ENCODE data around the gene LENG8. TPM values are rescaled to one million over a fixed set of nuclear protein-coding genes. Genes with fewer than 3 reads are reported as not detected.

The LENG8 gene
- total and polyA plus RNA-seq, 4 experiments from 2014 or later: 3.1 to 565 (median 273) TPM

GRCh38 chr19:54457773-54458647, 9.0 kb downstream of the LENG8 start:
- H3K36me3 Mint-ChIP-seq: peaks cover 49 to 67% of the 10 kb centered on the region in 2 donors
- intact Hi-C loops (cut with micrococcal nuclease): no loop called here
- Histone ChIP-seq H3K27me3 (ENCODE audit: insufficient read depth, low read length) (no peaks in the 10 kb centered on the region), H3K4me3 (ENCODE audit: low read length in 2 of 2) (no peak overlapping the region), H3K4me1 (ENCODE audit: insufficient read depth, low read length) (peaks cover 18% of the 10 kb centered on the region), H3K27ac (ENCODE audit: low read depth, low read length) (no peak overlapping the region), H3K9me3 (ENCODE audit: control insufficient read depth in 1 of 2, low read length in 2 of 2) (no peaks in the 10 kb centered on the region), H3K36me3 (ENCODE audit: insufficient read depth, low read length) (peaks cover 85% of the 10 kb centered on the region)
- peaks cover 0 to 4% (median 0%) of the 10 kb centered on the region in 8 donors for H3K9me3 Mint-ChIP-seq
- H3K27me3 Mint-ChIP-seq: no peaks in the 10 kb centered on the region
- H3K4me3 Mint-ChIP-seq: peak overlapping the region in 2 of 8 donors; percentile 15 to 36
- DNase-seq: no peak
- H3K27ac Mint-ChIP-seq: peak overlapping the region in 3 of 7 donors; percentile 56 to 79 (median 78)
- peaks cover 15 to 42% (median 23%) of the 10 kb centered on the region in 4 donors for H3K4me1 Mint-ChIP-seq
- ChIA-PET CTCF (ENCODE audit: partially characterized antibody) (no interaction called here), POLR2A (ENCODE audit: partially characterized antibody) (interaction anchor here (9.3 kb wide), 1 partner anchor 10 kb away, joined by 142 read pairs; the partner anchor contains the start of gene LENG8)

DNA sequence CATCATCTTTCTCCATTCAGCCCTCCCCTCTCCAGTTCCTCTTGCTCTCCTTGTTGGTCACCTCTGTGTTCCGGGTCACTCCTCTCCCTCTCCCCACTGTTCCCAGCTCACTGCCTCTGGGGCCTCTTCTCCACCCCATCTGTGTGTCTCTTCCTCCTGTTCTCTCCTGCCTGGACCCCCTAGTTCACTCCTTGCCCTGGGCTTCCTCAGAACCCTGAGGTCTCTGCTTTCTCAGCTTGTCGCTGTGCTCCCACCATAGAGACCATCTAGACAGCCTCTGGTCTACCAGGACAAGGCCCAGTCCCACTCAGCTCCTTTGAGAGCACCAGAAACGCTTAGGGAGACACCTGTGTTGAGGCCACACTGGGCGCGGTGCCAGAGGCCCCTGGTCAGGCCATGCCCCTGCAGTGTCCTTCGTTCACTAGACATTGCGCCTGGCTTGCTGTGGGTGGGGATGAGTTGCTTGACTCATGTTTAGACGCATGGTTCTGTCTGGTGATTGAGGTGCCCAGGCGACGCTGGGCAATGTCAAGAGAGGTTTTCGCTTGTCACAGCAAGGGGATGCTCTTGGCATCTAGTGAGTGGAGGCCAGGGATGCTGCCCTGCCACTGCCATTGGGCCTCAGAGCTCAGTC, 9.8 kb downstream of the LENG8 start:
- Mint-ChIP-seq H3K9me3 (peaks cover 0 to 4% (median 0%) of the 10 kb centered on the region in 8 donors), H3K4me1 (peaks cover 15 to 37% (median 21%) of the 10 kb centered on the region in 4 donors), H3K27ac (peak overlapping the region in 6 of 7 donors; percentile 43 to 79 (median 66)), H3K4me3 (no peak overlapping the region), H3K27me3 (no peaks in the 10 kb centered on the region), H3K36me3 (peaks cover 41 to 62% of the 10 kb centered on the region in 2 donors)
- Histone ChIP-seq H3K27ac (ENCODE audit: low read depth, low read length) (no peak overlapping the region), H3K4me3 (ENCODE audit: low read length in 2 of 2) (no peak overlapping the region), H3K36me3 (ENCODE audit: insufficient read depth, low read length) (peaks cover 77% of the 10 kb centered on the region), H3K9me3 (ENCODE audit: control insufficient read depth in 1 of 2, low read length in 2 of 2) (no peaks in the 10 kb centered on the region), H3K4me1 (ENCODE audit: insufficient read depth, low read length) (peaks cover 21% of the 10 kb centered on the region), H3K27me3 (ENCODE audit: insufficient read depth, low read length) (no peaks in the 10 kb centered on the region)
- DNase-seq: no peak
- ChIA-PET CTCF (ENCODE audit: partially characterized antibody) (interaction anchor here (1.6 kb wide), 1 partner anchor 11 kb away, joined by 4 read pairs; no protein-coding TSS in a partner anchor), POLR2A (ENCODE audit: partially characterized antibody) (interaction anchor here (0.6 to 9.3 kb wide), 3 partner anchors 10 to 715 kb away, joined by 3 to 142 read pairs (median 4); partner anchors contain the start of gene LENG8)
- intact Hi-C loops (cut with micrococcal nuclease): no loop called here

- peaks cover 20 to 43% (median 28%) of the 10 kb centered on the region in 4 donors for H3K4me1 Mint-ChIP-seq
- peaks cover 36 to 61% of the 10 kb centered on the region in 2 donors for H3K36me3 Mint-ChIP-seq
- Histone ChIP-seq H3K9me3 (ENCODE audit: control insufficient read depth in 1 of 2, low read length in 2 of 2) (no peaks in the 10 kb centered on the region), H3K4me1 (ENCODE audit: insufficient read depth, low read length) (peaks cover 27% of the 10 kb centered on the region), H3K36me3 (ENCODE audit: insufficient read depth, low read length) (peaks cover 69% of the 10 kb centered on the region), H3K27me3 (ENCODE audit: insufficient read depth, low read length) (no peaks in the 10 kb centered on the region), H3K27ac (ENCODE audit: low read depth, low read length) (no peak overlapping the region), H3K4me3 (ENCODE audit: low read length in 2 of 2) (no peak overlapping the region)
- POLR2A ChIA-PET (ENCODE audit: partially characterized antibody): interaction anchor here (0.6 to 9.3 kb wide), 4 partner anchors 9 to 714 kb away, joined by 3 to 142 read pairs (median 4); partner anchors contain the start of gene LENG8
- no peaks in the 10 kb centered on the region for H3K27me3 Mint-ChIP-seq
- H3K27ac Mint-ChIP-seq: peak overlapping the region in 6 of 7 donors; percentile 43 to 78 (median 62)
- H3K9me3 Mint-ChIP-seq: peaks cover 0 to 4% (median 0%) of the 10 kb centered on the region in 8 donors
- no peak for DNase-seq
- H3K4me3 Mint-ChIP-seq: peak overlapping the region in 3 of 8 donors; percentile 1 to 59 (median 34)
- CTCF ChIA-PET (ENCODE audit: partially characterized antibody): interaction anchor here (1.6 kb wide), 1 partner anchor 11 kb away, joined by 4 read pairs; no protein-coding TSS in a partner anchor
- intact Hi-C loops (cut with micrococcal nuclease): loop anchor here (5.0 kb wide), 1 partner anchor 592 kb away; the partner anchor contains the start of gene MYADM
Observed at GRCh38 chr19:54459282-54460229, 10.6 kb downstream of the LENG8 start.

- Histone ChIP-seq H3K27ac (ENCODE audit: low read depth, low read length) (no peak overlapping the region), H3K4me3 (ENCODE audit: low read length in 2 of 2) (no peak overlapping the region), H3K27me3 (ENCODE audit: insufficient read depth, low read length) (no peaks in the 10 kb centered on the region), H3K9me3 (ENCODE audit: control insufficient read depth in 1 of 2, low read length in 2 of 2) (no peaks in the 10 kb centered on the region), H3K4me1 (ENCODE audit: insufficient read depth, low read length) (peaks cover 27% of the 10 kb centered on the region), H3K36me3 (ENCODE audit: insufficient read depth, low read length) (peaks cover 61% of the 10 kb centered on the region)
- Mint-ChIP-seq H3K36me3 (peaks cover 27 to 52% of the 10 kb centered on the region in 2 donors), H3K4me1 (peaks cover 20 to 43% (median 30%) of the 10 kb centered on the region in 4 donors), H3K9me3 (peaks cover 0 to 4% (median 0%) of the 10 kb centered on the region in 8 donors), H3K4me3 (peak overlapping the region in 1 of 8 donors; percentile 59), H3K27ac (peak overlapping the region in 3 of 7 donors; percentile 46 to 94 (median 63)), H3K27me3 (no peaks in the 10 kb centered on the region)
- CTCF ChIA-PET (ENCODE audit: partially characterized antibody): interaction anchor here (1.6 kb wide), 1 partner anchor 12 kb away, joined by 4 read pairs; no protein-coding TSS in a partner anchor
- intact Hi-C loops (cut with micrococcal nuclease): loop anchor here (5.0 kb wide), 1 partner anchor 593 kb away; the partner anchor contains the start of gene MYADM
- DNase-seq: no peak
- POLR2A ChIA-PET (ENCODE audit: partially characterized antibody): interaction anchor here (0.5 to 9.3 kb wide), 3 partner anchors 7 to 90 kb away, joined by 3 to 142 read pairs (median 23); partner anchors contain the start of gene LENG8
Observed at GRCh38 chr19:54460230-54461005, 11.4 kb downstream of the LENG8 start.

GRCh38 chr19:54461210-54461609, 12.2 kb downstream of the LENG8 start:
- peak overlapping the region in 2 of 8 donors; percentile 13 to 51 for H3K4me3 Mint-ChIP-seq
- Histone ChIP-seq H3K36me3 (ENCODE audit: insufficient read depth, low read length) (peaks cover 53% of the 10 kb centered on the region), H3K27me3 (ENCODE audit: insufficient read depth, low read length) (no peaks in the 10 kb centered on the region), H3K4me3 (ENCODE audit: low read length in 2 of 2) (no peak overlapping the region), H3K9me3 (ENCODE audit: control insufficient read depth in 1 of 2, low read length in 2 of 2) (no peaks in the 10 kb centered on the region), H3K27ac (ENCODE audit: low read depth, low read length) (no peak overlapping the region), H3K4me1 (ENCODE audit: insufficient read depth, low read length) (peaks cover 27% of the 10 kb centered on the region)
- peaks cover 0 to 7% (median 0%) of the 10 kb centered on the region in 8 donors for H3K9me3 Mint-ChIP-seq
- ChIA-PET CTCF (ENCODE audit: partially characterized antibody) (no interaction called here), POLR2A (ENCODE audit: partially characterized antibody) (interaction anchor here (3.3 to 9.3 kb wide), 2 partner anchors 7 to 13 kb away, joined by 23 to 142 read pairs; partner anchors contain the start of gene LENG8)
- intact Hi-C loops (cut with micrococcal nuclease): loop anchor here (5.0 kb wide), 1 partner anchor 594 kb away; the partner anchor contains the start of gene MYADM
- H3K4me1 Mint-ChIP-seq: peaks cover 22 to 43% (median 30%) of the 10 kb centered on the region in 4 donors
- H3K27ac Mint-ChIP-seq: peak overlapping the region in 4 of 7 donors; percentile 48 to 94 (median 80)
- no peaks in the 10 kb centered on the region for H3K27me3 Mint-ChIP-seq
- DNase-seq: no peak
- peaks cover 22 to 48% of the 10 kb centered on the region in 2 donors for H3K36me3 Mint-ChIP-seq

Measured in CD4-positive, alpha-beta memory T cell (primary cell).